Measurements from ENCODE around the gene PPP4R3A. TPM values are rescaled to one million over a fixed set of nuclear protein-coding genes. Genes with fewer than 3 reads are reported as not detected.

PPP4R3A gene
- total and polyA plus RNA-seq, 2 of the 4 experiments (the other 2 are of a cell fraction) = 28.2 to 28.9 TPM

- no peak overlapping the region for H2AK5ac ChIP-seq (ENCODE audit: low read depth, low read length)
- H2BK20ac ChIP-seq (ENCODE audit: low read depth, low read length) = no peak overlapping the region
- H3K4me1 ChIP-seq (ENCODE audit: control insufficient read depth, insufficient read depth, low read length) = no peaks in the 10 kb centered on the region
- POLR2A ChIA-PET (ENCODE audit: unreplicated experiment) = no interaction called here
- no peak overlapping the region for H3K4me2 ChIP-seq (ENCODE audit: low read depth, low read length)
- H3K36me3 ChIP-seq (ENCODE audit: control insufficient read depth, insufficient read depth, low read length) = no peaks in the 10 kb centered on the region
- no peak overlapping the region for H2BK5ac ChIP-seq (ENCODE audit: low read depth, low read length, poor library complexity, severe bottlenecking)
- no peak overlapping the region for H2AFZ ChIP-seq (replicated peaks; ENCODE audit: low read length, poor library complexity)
- dilution Hi-C loops (cut with HindIII; ENCODE audit: low sequenced_read_pairs, unreplicated experiment) (no loop called here), intact Hi-C loops (cut with micrococcal nuclease) (no loop called here), in situ Hi-C loops (cut with MboI; ENCODE audit: low sequenced_read_pairs) (loop anchor here (25.0 kb wide), 1 partner anchor 1793 kb away; no protein-coding TSS in a partner anchor)
- peaks cover 1% of the 10 kb centered on the region; the same call in 1 of the 2 replicates for H3K27me3 ChIP-seq (ENCODE audit: control insufficient read depth, insufficient read depth, low read length)
- no TSS peak for BruUV-seq (replicated peaks)
- no peak overlapping the region for H2BK120ac ChIP-seq (ENCODE audit: low read depth, low read length)
- H4K91ac ChIP-seq (ENCODE audit: insufficient read depth, low read depth, low read length) = no peak overlapping the region
- H3K79me1 ChIP-seq (ENCODE audit: low read depth in 1 of 2, low read length in 2 of 2) = no peaks in the 10 kb centered on the region
- H3K9me3 ChIP-seq (ENCODE audit: control insufficient read depth, insufficient read depth, low read length) = no peaks in the 10 kb centered on the region
- H3K4me3 ChIP-seq (ENCODE audit: insufficient read depth, low read depth, low read length) = no peak overlapping the region
- no peak overlapping the region for H3K18ac ChIP-seq (ENCODE audit: low read depth, low read length)
- ATAC-seq (ENCODE audit: low read depth) (no peak), DNase-seq (no peak)
- no peak overlapping the region for H3K14ac ChIP-seq (replicated peaks; ENCODE audit: low read depth, low read length)
- CTCF ChIA-PET = interaction anchor here (0.7 kb wide), 1 partner anchor 1104 kb away, joined by 4 read pairs; no protein-coding TSS in a partner anchor
- H3K56ac ChIP-seq (ENCODE audit: extremely low read depth, insufficient read depth, low read length) = no peak overlapping the region
- H3K27ac ChIP-seq (ENCODE audit: insufficient read depth, low read length) = no peak overlapping the region
- no peaks in the 10 kb centered on the region for H3K9me1 ChIP-seq (ENCODE audit: insufficient read depth, low read length)
- no peak overlapping the region for H4K8ac ChIP-seq (ENCODE audit: low read depth in 2 of 2, low read length in 2 of 2)
- TF ChIP-seq BHLHE40 (IDR thresholded peaks at IDR 0.05; ENCODE audit: low read depth, low read length) (no peak), FOS (IDR thresholded peaks at IDR 0.05; ENCODE audit: low read depth, low read length) (no peak), RCOR1 (IDR thresholded peaks at IDR 0.05; ENCODE audit: insufficient replicate concordance, low read length) (no peak), MXI1 (IDR thresholded peaks at IDR 0.05; ENCODE audit: borderline replicate concordance, low read depth, low read length) (no peak), USF2 (IDR thresholded peaks at IDR 0.05; ENCODE audit: low read depth, low read length) (no peak), NFE2L2 (IDR thresholded peaks at IDR 0.05; ENCODE audit: low read depth, low read length) (no peak), CTCF (conservative IDR thresholded peaks at IDR 0.05; ENCODE audit: low read depth, low read length) (no peak), MAZ (IDR thresholded peaks at IDR 0.05; ENCODE audit: borderline replicate concordance, low read depth, low read length) (no peak), RFX5 (IDR thresholded peaks at IDR 0.05; ENCODE audit: low read depth, low read length) (no peak), POLR2A (IDR thresholded peaks at IDR 0.05; ENCODE audit: low read depth, low read length) (no peak), SMC3 (IDR thresholded peaks at IDR 0.05; ENCODE audit: low read depth, low read length) (no peak)
- H2BK15ac ChIP-seq (ENCODE audit: low read depth, low read length) = no peak overlapping the region
- H3K4ac ChIP-seq (ENCODE audit: low read depth, low read length) = no peak overlapping the region
- no peak overlapping the region for H4K5ac ChIP-seq (ENCODE audit: low read depth, low read length)
- no CpG with 5 or more reads among the region's 6 CpGs for WGBS, 2 experiments (ENCODE audit: extremely low coverage in 2 of 2, insufficient read length in 1 of 2)
- H4K20me1 ChIP-seq (ENCODE audit: insufficient read depth, low read length) = no peaks in the 10 kb centered on the region
- H3K23ac ChIP-seq (ENCODE audit: low read depth, low read length) = no peak overlapping the region
- no peak overlapping the region for H2AK9ac ChIP-seq (replicated peaks; ENCODE audit: low read depth, low read length, poor library complexity)
- no peak overlapping the region for H3K9ac ChIP-seq (ENCODE audit: low read depth, low read length)
Measured at GRCh38 chr14:91519239-91520036, 9.3 kb upstream of the PPP4R3A start.

Measured in IMR-90 (cell line).